Breast epithelium (tissue), 4 donors: ENCODE measurements around the gene DDX49. TPM values are rescaled to one million over a fixed set of nuclear protein-coding genes. Genes with fewer than 3 reads are reported as not detected.
A peak's percentile ranks its signal among the peaks of the same experiment; 100 is the strongest.

Experiments used
- DNase-seq, 2 donors: peaks; one replicate each; pipeline ENCODE4 v3.0.0-alpha.2; 2019; ENCODE audit warnings: low spot score in 2 of 2
- H3K27ac ChIP-seq, 2 donors: fragments of 200-600 bp; sonication (generic) in 1 of 2; one replicate each; pipeline ENCODE4 v1.5.1; 2016 to 2019; ENCODE audit warnings: mild to moderate bottlenecking in 1 of 2
- H3K27me3 ChIP-seq, 2 donors: fragments of 200-600 bp; sonication (generic) in 1 of 2; one replicate each; pipeline versions ENCODE4 v1.5.1 to v1.6.0; 2017 to 2019; ENCODE audit warnings: control low read depth in 1 of 2, mild to moderate bottlenecking in 1 of 2
- H3K36me3 ChIP-seq: fragments of 200-600 bp; one replicate; pipeline ENCODE4 v1.5.1; 2019
- H3K4me1 ChIP-seq, 2 donors: fragments of 200-600 bp; sonication (generic); one replicate each; pipeline ENCODE4 v1.5.1; 2016 to 2019; ENCODE audit warnings: control low read depth in 1 of 2
- H3K4me3 ChIP-seq, 3 donors: fragments of 200-600 bp; sonication (generic); 1 replicate in 2 of 3; 2 replicates in 1 of 3; pipeline ENCODE4 v1.5.1; 2016 to 2019; ENCODE audit warnings: mild to moderate bottlenecking in 3 of 3, moderate library complexity in 2 of 3
- H3K9me3 ChIP-seq, 2 donors: fragments of 200-600 bp; sonication (generic) in 1 of 2; one replicate each; pipeline ENCODE4 v1.5.1; 2016 to 2019; ENCODE audit warnings: control low read depth in 1 of 2
- POLR2A ChIP-seq: fragments of 450-650 bp; IDR thresholded peaks from one replicate; pipeline ENCODE4 v1.6.1; 2016; ENCODE audit warnings: antibody characterized with exemption, mild to moderate bottlenecking, moderate library complexity
- POLR2AphosphoS5 ChIP-seq, 3 donors: sonication (generic); formaldehyde crosslinking; IDR thresholded peaks; one replicate each; pipeline ENCODE4 v1.6.1; 2017; ENCODE audit warnings: antibody characterized with exemption in 3 of 3
- intact Hi-C: fragments of 100-400 bp; cut with DNase I; formaldehyde crosslinking; loops from one replicate; pipeline ENCODE4 v1.15.1; 2023; ENCODE audit warnings: low total_unique reads
- total RNA-seq, 3 donors: library from RNA; depleted of rRNA; stranded (reverse); fragments of >200 nt; gene quantifications; one replicate each; pipeline ENCODE4 v1.1.0, GENCODE V29; 2016
- TF ChIP-seq, protein P1 (sequence below), 3 donors: fragments of 450-650 bp; IDR thresholded peaks; one replicate each; pipeline ENCODE4 v1.5.1; 2016 to 2017; ENCODE audit warnings: antibody characterized with exemption in 3 of 3, mild to moderate bottlenecking in 3 of 3, moderate library complexity in 3 of 3

DDX49 gene
- total RNA-seq, 3 donors from 2014 or later, result 34.1 to 44.9 (median 40.2) TPM

DNA sequence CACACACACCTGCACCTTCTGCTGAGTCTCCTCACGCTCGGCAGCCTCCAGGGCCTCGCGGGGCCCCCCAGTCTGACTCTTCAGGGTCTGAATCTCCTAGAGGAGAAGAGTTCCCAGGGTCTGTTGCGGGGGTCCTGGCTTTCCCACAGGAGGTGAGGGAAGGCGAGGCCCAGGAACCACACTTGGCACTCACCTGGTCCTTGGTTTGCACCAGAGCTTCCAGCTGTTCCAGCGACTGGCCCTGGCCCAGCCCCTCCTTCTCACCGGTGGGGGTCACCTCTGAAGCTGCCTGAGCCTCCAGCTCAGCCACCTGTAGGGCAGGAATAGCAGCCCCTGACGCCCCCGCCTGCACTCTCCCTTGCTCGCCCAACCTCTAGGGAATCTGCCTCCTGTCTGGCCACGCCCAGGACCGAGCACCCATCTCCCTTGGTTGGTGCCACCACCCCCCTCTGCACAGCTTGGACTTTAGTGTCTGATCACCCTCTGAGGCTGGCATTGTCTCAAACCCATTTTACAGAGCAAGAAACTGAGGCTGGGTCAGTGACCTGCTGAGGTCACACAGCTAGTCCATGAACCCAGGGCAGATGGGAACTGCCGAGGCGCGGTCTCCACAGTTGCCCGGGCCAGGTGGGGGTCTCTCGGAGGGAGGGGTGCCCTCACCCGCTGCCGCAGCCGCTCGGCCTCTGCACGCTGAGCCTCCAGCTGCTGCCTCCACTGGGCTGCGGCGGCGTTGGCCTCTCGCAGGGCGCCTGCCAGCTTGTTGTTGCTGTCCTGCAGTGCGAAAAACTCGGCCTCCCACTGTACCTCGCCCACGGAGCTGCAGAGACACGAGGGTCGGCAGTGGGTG is 12.0 kb downstream of the DDX49 start:
- TF ChIP-seq POLR2A (no peak), POLR2AphosphoS5 (IDR thresholded peaks at IDR 0.05) (no peak)
- TF ChIP-seq, protein P1, sequence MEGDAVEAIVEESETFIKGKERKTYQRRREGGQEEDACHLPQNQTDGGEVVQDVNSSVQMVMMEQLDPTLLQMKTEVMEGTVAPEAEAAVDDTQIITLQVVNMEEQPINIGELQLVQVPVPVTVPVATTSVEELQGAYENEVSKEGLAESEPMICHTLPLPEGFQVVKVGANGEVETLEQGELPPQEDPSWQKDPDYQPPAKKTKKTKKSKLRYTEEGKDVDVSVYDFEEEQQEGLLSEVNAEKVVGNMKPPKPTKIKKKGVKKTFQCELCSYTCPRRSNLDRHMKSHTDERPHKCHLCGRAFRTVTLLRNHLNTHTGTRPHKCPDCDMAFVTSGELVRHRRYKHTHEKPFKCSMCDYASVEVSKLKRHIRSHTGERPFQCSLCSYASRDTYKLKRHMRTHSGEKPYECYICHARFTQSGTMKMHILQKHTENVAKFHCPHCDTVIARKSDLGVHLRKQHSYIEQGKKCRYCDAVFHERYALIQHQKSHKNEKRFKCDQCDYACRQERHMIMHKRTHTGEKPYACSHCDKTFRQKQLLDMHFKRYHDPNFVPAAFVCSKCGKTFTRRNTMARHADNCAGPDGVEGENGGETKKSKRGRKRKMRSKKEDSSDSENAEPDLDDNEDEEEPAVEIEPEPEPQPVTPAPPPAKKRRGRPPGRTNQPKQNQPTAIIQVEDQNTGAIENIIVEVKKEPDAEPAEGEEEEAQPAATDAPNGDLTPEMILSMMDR (IDR thresholded peaks at IDR 0.05), result no peak
- H3K36me3 ChIP-seq, result no peaks in the 10 kb centered on the region
- no peak for DNase-seq
- H3K27ac ChIP-seq, result no peak overlapping the region
- intact Hi-C loops, result no loop called here
- no peaks in the 10 kb centered on the region for H3K9me3 ChIP-seq
- H3K4me3 ChIP-seq, result no peak overlapping the region
- no peaks in the 10 kb centered on the region for H3K27me3 ChIP-seq
- H3K4me1 ChIP-seq, result no peaks in the 10 kb centered on the region

DNA sequence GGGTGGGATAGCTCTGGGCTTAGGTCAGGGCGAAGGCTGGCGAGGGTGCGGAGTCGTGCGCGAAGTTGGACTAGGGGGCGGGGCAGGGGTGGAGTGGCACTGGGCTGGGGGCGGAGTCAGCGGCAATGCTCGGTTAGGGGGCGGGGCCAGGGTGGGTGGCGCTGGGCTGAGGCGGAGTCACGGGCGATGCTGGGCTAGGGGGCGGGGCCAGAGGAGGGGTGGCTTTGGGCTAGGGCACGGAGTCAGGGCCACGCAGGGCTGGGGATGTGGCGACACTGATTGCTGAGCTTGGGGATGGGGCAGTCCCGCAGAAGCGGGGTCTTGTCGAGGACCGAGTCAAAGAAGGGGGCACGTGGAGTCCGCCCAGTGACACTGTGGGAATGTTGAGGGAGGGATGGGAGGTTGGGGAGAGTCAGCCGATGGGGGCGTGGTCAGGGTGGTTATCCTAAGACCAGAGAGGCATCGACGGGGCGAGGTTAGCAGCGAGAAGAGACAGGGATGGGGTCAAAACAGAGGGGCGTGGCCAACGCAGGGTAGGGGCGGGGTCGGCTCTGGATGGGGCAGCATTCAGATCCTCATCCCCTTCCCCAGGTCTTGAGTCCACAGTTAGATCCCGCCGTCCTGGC is 12.8 kb downstream of the DDX49 start:
- Histone ChIP-seq H3K27me3 (no peaks in the 10 kb centered on the region), H3K36me3 (no peaks in the 10 kb centered on the region), H3K9me3 (no peaks in the 10 kb centered on the region), H3K27ac (no peak overlapping the region), H3K4me3 (no peak overlapping the region), H3K4me1 (no peaks in the 10 kb centered on the region)
- TF ChIP-seq POLR2A (no peak), POLR2AphosphoS5 (IDR thresholded peaks at IDR 0.05) (no peak)
- TF ChIP-seq, protein P1 (IDR thresholded peaks at IDR 0.05), result no peak
- DNase-seq, result peak in 1 of 2 donors; percentile 61
- intact Hi-C loops, result no loop called here

DNA sequence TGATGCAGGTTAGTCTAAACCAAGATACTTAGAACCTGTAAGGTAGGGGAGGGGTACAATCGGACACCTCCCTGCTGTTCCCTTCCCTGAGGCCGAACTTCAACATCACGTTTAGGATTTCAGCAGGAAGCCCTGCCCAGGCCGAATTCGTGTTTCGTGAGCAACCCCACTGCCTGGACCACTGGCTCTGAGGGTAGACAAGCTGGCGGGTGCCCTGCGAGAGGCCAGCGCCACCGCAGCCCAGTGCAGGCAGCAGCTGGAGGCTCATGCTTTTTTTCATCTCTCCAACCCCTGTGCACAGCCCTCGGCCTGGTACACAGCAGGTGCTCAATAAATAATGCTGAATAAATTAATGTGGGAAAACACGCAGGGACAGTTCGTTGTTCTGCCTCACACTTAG is 13.8 kb downstream of the DDX49 start:
- Histone ChIP-seq H3K4me1 (no peaks in the 10 kb centered on the region), H3K4me3 (no peak overlapping the region), H3K36me3 (no peaks in the 10 kb centered on the region), H3K27ac (no peak overlapping the region), H3K27me3 (no peaks in the 10 kb centered on the region), H3K9me3 (no peaks in the 10 kb centered on the region)
- no peak for TF ChIP-seq POLR2AphosphoS5 (IDR thresholded peaks at IDR 0.05)
- TF ChIP-seq, protein P1 (IDR thresholded peaks at IDR 0.05), result no peak
- no peak for TF ChIP-seq POLR2A
- intact Hi-C loops, result no loop called here
- DNase-seq, result no peak

DNA sequence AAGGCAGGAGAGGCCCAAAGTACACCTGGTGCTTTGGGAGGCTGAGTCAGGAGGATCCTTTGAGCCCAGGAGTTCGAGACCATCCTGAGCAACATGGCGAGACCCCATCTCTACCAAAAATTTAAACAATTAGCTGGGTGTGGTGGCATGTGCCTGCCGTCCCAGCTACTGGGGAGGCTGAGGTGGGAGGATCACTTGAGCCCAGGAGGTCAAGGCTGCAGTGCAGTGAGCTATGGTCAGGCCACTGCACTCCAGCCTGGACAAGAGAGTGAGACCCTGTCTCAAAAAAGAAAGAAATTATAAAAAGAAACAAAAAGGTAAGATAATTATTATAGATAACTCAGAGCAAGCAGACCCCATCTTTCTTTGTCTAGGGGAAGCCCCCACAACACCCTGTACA is 19.6 kb downstream of the DDX49 start:
- no peak for DNase-seq
- no peaks in the 10 kb centered on the region for H3K9me3 ChIP-seq
- no peak overlapping the region for H3K27ac ChIP-seq
- H3K27me3 ChIP-seq, result no peaks in the 10 kb centered on the region
- intact Hi-C loops, result no loop called here
- peak overlapping the region in 1 of 3 donors; percentile 97 for H3K4me3 ChIP-seq
- TF ChIP-seq, protein P1 (IDR thresholded peaks at IDR 0.05), result no peak
- H3K36me3 ChIP-seq, result no peaks in the 10 kb centered on the region
- H3K4me1 ChIP-seq, result peaks cover 0 to 4% of the 10 kb centered on the region in 2 donors
